Measurements from ENCODE around the gene CAPN14. TPM values are rescaled to one million over a fixed set of nuclear protein-coding genes. Genes with fewer than 3 reads are reported as not detected.
A peak's percentile ranks its signal among the peaks of the same experiment; 100 is the strongest.

CAPN14 gene
- polyA plus RNA-seq, 4 donors, result 0.06 to 0.10 (median 0.07) TPM

- DNase-seq (ENCODE audit: low read depth in 4 of 4, low spot score in 3 of 4), result no peak
These were observed 68.8 kb downstream of the CAPN14 start for GRCh38 chr2:31148514-31148913.

- no peak for DNase-seq (ENCODE audit: low read depth in 4 of 4, low spot score in 3 of 4)
These were observed 69.7 kb downstream of the CAPN14 start for GRCh38 chr2:31147645-31148044.

- DNase-seq (ENCODE audit: low read depth in 4 of 4, low spot score in 3 of 4), result no peak
These were observed 75.2 kb downstream of the CAPN14 start for GRCh38 chr2:31142110-31142509.

- DNase-seq (ENCODE audit: low read depth in 4 of 4, low spot score in 3 of 4), result no peak
These were observed 75.8 kb downstream of the CAPN14 start for GRCh38 chr2:31141443-31142085.

GRCh38 chr2:31140151-31140550 is 77.2 kb downstream of the CAPN14 start:
- no peak for DNase-seq (ENCODE audit: low read depth in 4 of 4, low spot score in 3 of 4)

GRCh38 chr2:31139671-31140070 is 77.6 kb downstream of the CAPN14 start:
- DNase-seq (ENCODE audit: low read depth in 4 of 4, low spot score in 3 of 4), result no peak

- peak in 3 of 4 donors; percentile 33 to 50 (median 46) for DNase-seq (ENCODE audit: low read depth in 4 of 4, low spot score in 3 of 4)
These were observed 79.0 kb downstream of the CAPN14 start, which contains the start of gene GALNT14 for GRCh38 chr2:31138037-31138962. Gene GALNT14 (minus strand): TSS chr2:31138440. CDS start chr2:31138086, 354 bp downstream.

GRCh38 chr2:31137211-31138036 is 79.9 kb downstream of the CAPN14 start:
- DNase-seq (ENCODE audit: low read depth in 4 of 4, low spot score in 3 of 4), result peak in 2 of 4 donors; percentile 1 to 26

- no peak for DNase-seq (ENCODE audit: low read depth in 4 of 4, low spot score in 3 of 4)
These were observed 80.6 kb downstream of the CAPN14 start for GRCh38 chr2:31136732-31137131.

GRCh38 chr2:31136000-31136399 is 81.3 kb downstream of the CAPN14 start:
- no peak for DNase-seq (ENCODE audit: low read depth in 4 of 4, low spot score in 3 of 4)

GRCh38 chr2:31134480-31134879 is 82.8 kb downstream of the CAPN14 start:
- no peak for DNase-seq (ENCODE audit: low read depth in 4 of 4, low spot score in 3 of 4)

GRCh38 chr2:31132786-31133185 is 84.5 kb downstream of the CAPN14 start:
- no peak for DNase-seq (ENCODE audit: low read depth in 4 of 4, low spot score in 3 of 4)

- DNase-seq (ENCODE audit: low read depth in 4 of 4, low spot score in 3 of 4), result no peak
These were observed 85.4 kb downstream of the CAPN14 start for GRCh38 chr2:31131871-31132270.

GRCh38 chr2:31129375-31130171 is 87.7 kb downstream of the CAPN14 start:
- DNase-seq (ENCODE audit: low read depth in 4 of 4, low spot score in 3 of 4), result no peak

GRCh38 chr2:31127931-31128330 is 89.4 kb downstream of the CAPN14 start:
- DNase-seq (ENCODE audit: low read depth in 4 of 4, low spot score in 3 of 4), result no peak

GRCh38 chr2:31125918-31126695 is 91.2 kb downstream of the CAPN14 start:
- no peak for DNase-seq (ENCODE audit: low read depth in 4 of 4, low spot score in 3 of 4)

- DNase-seq (ENCODE audit: low read depth in 4 of 4, low spot score in 3 of 4), result no peak
These were observed 92.4 kb downstream of the CAPN14 start for GRCh38 chr2:31124904-31125303.

Data from right renal pelvis (tissue), 4 donors.